Dermis microvascular lymphatic vessel endothelial cell (primary cell): ENCODE data around the gene HTRA1. TPM values are rescaled to one million over a fixed set of nuclear protein-coding genes. Genes with fewer than 3 reads are reported as not detected.
A peak's percentile ranks its signal among the peaks of the same experiment; 100 is the strongest.

Experiments
- DNase-seq, 2 donors: peaks; one replicate each; pipeline versions ENCODE4 v3.0.0 to v3.0.0-alpha.2; 2010; ENCODE audit warnings: low read depth in 2 of 2
- total RNA-seq: library from RNA; depleted of rRNA; stranded (reverse); fragments of >200 nt; gene quantifications from 2 replicates; pipeline ENCODE4 v1.2.1, GENCODE V29; 2014

Gene HTRA1
- total RNA-seq: 60.7 and 80.4 TPM in 2 replicates

DNA sequence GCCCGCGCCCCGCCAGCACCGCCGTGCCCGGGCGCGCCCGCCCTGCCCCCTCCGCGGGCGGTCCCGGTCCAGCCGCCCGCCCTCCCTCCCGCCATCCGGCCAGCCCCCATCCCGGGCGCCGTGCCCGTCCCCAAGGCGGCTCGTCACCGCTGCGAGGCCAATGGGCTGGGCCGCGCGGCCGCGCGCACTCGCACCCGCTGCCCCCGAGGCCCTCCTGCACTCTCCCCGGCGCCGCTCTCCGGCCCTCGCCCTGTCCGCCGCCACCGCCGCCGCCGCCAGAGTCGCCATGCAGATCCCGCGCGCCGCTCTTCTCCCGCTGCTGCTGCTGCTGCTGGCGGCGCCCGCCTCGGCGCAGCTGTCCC lies at the start of gene HTRA1:
TSS of gene HTRA1 (plus strand) at position 187 of the 362 bp plus-strand sequence. CDS start at position 287, 100 bp downstream.
- DNase-seq: peak in 1 of 2 donors; percentile 81

DNA sequence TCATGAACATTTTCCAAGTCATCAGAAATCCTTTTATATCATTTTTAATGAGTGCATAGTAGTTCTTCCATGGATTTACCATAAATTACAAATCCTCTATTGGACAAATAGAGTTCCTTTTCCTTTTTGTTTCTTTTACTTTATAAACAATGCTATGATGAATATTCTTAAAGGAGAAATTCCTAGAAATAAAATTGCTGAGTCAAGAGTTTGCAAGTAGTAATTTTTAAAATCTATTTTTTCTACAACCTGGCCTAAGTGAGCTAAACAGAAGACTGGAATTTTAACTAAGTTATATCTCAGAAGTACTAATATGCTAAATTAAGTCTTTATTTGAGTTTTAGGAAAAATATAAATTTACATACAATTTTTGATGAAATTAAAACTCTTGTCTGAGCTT lies 48.0 kb upstream of the HTRA1 start:
- DNase-seq: no peak

DNA sequence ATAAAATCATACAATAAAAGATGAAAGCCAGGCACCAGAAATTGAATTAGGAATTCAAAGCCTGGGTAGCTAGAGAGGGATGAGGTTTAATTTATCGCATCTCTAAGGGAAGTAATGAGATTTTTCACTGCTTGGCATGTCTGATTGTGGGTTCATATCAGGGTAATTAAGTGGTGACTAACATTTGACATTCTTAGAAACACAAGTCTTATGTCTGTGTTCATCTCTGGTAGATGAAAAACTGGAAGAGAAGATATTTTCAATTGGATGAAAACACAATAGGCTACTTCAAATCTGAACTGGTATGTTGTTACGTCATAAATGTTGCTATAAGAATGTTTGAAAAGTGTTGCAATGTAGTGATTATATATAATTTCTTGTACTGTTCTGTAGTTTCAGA lies 43.7 kb upstream of the HTRA1 start:
- DNase-seq: no peak

DNA sequence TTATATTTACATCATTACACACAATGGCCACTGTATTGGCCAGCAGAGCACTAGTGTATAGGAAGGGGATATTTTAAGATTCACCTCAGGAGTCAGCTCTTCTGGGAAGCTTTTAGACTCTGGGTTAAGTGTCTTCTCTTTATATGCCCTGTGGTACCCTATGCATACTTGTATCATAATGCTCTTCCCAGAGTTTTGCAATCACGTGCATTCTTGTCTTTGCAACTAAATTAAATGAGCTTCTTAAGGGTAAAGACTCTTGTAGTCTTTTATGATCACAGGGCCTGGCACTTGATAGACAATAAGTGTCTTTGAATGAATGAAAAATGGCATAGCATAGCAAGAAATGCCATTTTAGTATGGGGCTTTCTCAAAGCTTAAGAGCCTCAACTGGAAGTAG lies 42.3 kb upstream of the HTRA1 start:
- DNase-seq: no peak

DNA sequence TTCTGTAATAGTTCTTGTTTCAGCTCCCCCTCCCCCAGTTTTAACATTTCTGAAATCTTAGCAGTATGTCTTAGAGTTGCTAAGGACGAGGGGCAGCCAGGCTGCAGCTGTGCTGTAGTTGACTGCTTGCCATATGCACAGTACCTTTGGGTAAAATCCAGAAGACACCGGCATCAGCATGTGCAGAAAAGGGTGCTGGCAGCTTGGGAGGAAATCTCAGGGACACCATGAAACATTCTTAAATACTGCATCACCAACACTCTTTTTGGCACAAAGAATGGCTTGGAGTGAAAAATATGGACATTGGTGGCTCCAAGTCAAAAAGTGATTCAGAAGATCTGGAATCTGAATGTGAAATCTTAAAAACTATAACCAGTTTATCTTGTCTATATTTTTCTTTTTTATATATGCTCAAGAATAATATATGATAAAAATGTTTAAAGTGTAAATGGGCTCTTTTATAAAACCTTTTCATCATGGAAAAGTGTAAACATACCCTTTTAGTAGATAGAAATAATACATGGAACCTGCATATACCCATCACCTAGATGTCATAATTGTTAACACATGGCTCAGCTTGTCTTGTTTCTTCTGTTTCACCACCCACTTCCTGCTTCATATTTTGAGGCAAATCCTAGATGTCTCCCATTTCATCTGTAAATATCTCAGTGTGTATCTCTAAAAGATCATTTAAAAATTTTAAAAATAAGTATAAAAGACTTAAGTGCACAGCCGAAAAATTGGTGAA lies 41.3 kb upstream of the HTRA1 start:
- peak in 1 of 2 donors; percentile 4 for DNase-seq

DNA sequence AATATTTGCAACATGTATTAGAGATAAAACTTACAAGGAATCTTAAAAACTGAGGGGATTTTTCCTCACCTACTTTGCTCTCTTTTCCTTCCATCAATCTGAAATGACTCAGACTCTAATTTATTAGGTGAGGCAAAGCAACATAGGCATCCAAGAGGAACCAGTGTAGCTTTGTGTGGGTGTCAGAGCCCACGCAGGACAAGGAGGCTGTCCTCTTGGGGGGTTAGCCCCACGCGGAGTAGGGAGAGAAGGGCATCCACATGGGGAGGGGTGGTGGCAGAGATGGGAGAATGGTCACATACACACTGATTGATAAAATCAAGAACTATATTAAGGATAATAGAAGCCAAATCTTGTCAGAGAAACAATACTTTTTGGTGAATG lies 40.7 kb upstream of the HTRA1 start:
- DNase-seq: no peak

DNA sequence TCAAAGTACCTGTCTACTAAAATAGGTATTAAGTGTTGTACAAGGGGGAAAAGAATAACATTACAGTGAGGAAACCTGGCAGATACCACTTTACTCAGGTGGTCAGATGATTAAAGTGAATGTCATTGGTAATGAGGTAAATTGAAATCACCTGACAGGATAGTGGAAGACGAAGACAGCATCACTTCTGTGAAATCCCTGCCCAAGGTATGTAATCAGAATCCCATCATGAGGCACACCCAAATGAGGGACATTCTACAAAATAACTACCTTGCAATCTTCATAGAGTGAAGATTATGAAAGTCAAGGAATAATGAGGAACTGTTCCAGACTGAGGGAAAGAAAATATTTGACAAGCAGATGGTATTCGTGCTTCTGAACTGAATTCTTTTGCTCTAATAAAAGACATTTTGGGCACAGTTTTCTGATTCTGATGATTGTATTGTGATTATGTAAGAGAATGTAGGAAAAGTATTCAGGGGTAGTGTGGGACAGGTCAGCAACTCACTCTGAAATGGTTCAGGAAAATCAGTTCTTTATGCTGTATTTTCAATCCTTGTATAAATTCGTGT lies 40.2 kb upstream of the HTRA1 start:
- no peak for DNase-seq

DNA sequence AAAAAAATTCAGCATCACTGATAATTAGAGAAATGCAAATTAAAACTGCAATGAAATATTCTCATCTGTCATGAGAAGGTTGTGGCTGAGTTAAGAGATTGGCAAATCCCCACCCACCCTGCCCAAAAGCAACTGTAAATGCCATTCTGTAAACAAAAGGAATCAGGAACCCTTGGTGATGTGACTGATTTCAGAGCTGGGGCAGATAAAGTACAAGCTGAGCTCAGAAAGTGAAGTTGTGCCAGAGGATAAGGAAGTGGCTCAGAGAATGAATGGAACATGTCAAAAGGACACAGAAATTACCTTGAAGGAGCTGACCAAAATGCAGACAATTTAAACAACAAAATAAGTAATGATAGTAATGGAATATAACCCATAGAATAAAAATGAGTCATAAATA lies 39.6 kb upstream of the HTRA1 start:
- no peak for DNase-seq

DNA sequence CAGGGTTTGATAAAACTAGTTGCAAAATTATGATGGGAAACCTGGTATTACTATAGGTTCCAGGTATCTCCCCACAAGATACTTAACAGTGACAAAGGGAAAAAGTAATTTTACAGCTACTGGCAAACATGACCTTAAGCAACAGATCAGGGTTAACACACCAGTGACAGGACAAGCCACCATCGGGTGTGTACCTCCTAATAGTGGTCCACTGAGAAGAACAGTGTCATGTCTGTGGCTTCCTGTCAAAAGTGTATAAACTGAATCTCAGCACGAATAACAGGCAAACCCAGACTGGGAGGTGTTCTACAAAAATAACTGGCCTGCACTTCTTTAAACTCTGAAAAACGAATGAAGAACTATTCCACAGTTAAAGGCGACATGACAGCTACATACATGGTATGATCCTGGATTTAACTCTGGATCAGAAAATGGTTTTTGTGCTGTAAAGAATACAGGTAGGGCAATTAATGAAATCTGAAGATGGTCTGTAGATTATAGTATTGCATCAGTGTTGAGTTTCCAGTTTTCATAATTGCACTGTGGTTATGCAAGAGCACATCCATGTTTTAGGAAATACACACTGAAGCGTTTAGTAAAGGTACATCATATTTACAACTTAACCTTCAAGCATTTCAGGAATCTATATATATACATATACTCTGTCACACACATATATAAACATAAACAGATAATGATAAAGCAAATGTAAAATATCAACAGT lies 38.9 kb upstream of the HTRA1 start:
- DNase-seq: no peak

DNA sequence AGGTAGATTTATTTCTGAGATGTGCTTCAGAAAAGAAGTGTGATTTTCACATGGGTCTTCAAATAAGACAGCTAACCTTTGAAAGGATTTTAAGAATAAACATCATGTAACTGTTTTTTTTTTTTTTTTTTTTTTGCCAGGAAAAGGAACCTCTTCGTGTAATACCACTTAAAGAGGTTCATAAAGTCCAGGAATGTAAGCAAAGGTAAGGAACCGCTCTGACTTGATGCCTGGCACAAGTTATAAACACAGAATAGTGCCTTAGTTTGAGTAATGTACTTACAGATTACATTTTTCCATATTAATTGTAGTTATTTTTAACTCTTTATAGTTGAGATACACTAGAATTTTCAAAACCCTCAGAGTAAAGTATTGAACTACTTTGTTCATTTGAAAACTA lies 37.3 kb upstream of the HTRA1 start:
- no peak for DNase-seq

DNA sequence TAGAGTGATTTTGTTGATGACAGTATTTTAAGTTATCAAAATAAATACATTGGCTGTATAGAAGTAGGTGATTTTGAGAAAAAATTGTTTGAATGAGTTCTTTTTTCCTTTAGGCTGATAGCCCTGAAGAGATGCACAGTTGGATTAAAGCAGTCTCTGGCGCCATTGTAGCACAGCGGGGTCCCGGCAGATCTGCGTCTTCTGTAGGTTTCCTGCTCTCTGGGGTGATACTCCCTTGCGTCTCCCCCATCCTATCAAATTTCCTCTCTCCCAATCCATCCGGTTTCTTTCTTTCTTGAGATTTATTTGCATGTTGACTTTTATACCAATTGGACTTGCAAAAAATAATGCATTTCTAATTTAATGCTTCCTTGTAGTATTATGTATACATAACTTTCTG lies 34.5 kb upstream of the HTRA1 start:
- DNase-seq: no peak

DNA sequence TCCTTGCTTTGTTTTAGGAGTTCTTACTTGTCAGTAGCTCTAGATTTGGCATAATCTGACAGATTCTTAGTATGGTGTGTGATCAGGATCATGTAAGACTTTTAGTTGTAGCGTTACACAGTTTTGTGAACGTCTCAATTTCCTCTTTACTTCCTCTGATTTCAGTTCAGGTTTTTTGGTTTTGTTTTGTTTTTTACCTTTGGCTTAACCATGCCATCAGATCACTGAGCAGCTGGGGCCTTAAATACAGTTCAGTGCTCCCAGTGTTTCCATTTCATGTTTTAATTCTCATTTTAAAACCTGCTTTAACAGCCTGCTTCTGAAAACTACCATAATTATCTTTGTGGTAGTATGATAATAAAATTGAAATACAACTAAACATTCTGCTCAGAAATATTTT lies 34.1 kb upstream of the HTRA1 start:
- DNase-seq: no peak

DNA sequence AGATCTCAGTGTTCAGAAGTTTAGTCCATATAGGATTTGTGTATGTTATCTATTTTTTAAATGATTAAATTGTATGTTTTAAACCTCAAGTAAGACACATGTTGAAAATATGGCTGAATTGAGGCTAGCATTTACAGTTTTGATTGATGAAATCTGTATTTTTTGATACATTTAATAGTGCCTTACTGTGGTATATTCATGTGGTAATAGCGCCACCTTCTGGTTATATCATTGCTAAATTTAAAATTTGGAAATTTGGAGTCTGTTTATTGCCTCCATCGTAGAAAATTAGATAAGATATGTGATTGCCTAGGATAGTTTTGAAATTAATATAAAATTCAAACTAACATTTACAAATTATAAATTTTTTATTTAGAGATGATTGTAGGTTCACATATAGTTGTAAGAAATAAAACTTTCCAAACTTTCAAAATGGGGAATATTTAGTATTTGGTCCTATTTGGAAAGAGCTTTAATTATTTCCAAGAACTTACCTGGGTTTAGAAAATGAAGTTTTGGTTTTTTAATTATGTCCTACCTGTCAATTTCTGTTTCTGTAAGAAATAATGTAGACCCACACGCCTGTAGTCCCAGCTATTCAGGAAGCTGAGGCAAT lies 26.0 kb upstream of the HTRA1 start:
- DNase-seq: peak; percentile 35 to 53

DNA sequence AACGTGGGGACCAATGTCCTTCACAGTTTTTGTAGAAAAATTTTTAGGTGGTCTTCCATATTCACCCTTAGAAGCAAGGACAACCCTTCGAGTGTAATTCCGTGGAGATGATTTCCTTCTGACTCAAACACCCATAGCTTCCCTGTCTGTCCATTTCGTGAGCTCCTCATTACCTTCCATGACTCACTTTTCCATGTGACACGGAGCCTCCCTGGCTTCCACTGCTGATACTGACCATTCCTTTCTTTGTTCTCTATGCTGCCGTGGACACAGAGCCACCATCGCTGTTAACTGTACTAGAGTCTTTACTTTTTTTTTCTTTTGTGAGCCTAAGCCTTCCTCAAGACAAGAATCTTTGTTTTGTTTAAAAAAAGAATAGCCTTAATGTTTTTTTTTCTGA lies 19.4 kb upstream of the HTRA1 start:
- DNase-seq: peak in 1 of 2 donors; percentile 67

DNA sequence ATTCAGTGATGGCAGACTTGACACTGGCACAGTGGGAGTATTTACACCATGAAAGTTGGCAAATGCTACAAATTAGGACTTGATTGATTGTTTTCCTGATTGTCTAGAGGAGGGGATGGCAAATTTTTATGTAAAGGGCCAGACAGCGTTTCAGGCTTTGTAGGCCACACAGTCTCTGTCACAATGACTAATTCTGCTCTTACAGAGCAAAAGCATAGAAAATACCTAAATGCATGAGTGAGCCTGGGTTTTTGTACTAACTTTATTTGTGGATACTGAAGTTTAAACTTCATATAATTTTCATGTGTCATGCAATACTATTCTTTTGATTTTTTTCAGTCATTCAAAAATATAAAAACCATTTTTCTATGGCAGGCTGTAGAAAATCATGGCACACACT lies 15.9 kb upstream of the HTRA1 start:
- no peak for DNase-seq

DNA sequence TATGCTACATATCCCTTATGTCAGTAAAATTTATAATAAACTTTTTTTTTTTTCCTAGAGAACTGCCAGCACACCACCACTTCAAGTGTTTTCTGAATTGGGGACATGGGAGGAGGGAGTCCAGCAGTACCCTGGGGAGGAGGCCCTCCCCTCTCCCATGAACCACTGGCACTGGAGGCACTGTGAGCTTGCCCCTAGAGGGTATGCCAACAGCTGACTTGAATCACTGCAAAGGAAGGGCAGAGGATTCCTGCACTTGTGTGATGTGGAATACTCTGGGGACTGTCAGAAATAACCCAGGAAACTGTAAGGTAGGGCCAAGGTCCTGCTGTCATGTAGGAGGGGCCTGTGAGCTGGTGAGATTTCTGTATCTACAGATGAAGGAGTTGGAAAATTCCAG lies 15.4 kb upstream of the HTRA1 start:
- no peak for DNase-seq

DNA sequence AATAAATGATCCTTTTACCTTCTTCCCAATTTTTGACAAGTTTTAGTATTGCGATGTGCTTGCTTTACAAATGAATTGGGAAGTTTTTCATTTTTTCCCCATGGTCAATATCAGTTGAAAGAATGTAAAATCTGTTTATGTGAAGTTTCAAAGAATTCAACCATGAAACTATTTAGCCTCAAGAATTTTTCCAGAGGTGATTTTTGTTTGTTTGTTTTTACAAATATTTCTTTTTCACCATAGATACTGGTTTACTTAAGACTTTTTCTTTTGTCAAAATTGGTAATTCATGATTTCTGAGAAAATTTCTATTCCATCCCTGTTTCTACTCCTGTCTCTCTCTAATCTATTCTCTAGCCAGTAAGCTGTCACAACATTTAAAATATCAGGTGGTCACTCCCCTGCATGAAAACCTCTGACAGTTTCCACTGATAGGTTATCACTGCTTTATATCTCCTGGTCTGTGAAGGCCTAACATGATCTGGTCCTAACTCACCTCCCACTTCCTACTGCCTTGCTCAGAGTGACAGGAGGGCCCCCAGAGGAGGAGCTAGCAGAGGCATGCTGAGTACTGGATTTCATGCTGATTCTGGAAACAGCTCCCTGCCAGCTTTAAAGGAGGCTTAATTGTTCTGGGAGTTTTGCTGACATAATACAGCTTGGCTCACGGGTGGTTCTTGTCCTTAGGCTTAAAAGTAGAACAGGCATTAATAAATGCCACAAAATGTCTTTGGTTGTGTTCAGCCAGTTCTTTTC lies 14.5 kb upstream of the HTRA1 start:
- DNase-seq: peak in 1 of 2 donors; percentile 19

DNA sequence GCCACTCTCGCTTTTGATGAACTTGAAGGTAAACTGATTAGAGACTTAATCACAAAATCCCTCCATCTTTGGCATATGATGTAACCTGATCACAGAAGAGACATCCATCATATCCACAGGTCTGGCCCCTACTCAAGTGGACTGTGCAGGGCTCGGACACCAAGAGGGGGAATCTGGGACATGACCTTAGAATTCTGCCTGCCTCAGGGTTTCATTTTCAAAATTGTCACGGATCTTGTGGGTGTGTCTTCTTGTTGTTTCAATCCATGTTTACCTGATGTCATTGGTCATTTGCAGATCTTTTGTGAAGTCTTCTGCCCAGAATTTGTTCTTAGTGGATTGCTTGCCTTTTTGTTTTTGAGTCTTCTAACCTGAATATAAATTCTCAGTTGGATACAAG lies 12.8 kb upstream of the HTRA1 start:
- no peak for DNase-seq

DNA sequence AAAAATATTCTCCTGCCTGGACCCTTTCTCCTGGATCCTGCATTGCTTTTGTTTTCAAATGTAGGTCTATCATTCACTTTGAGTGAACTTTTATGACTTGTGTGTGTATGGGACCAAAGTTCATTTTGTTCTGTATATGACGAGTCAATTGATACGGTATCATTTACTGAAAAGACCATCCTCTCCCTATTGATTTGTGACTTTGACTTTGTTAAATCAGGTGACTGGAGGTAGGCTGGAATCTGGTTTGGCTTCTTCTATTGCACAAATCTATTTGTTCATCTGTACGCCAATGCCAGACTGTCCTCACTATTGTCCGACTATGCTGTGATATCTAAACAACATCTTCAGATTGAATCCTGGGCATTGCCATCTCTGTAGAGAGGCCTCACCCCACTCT lies 12.2 kb upstream of the HTRA1 start:
- DNase-seq: no peak

DNA sequence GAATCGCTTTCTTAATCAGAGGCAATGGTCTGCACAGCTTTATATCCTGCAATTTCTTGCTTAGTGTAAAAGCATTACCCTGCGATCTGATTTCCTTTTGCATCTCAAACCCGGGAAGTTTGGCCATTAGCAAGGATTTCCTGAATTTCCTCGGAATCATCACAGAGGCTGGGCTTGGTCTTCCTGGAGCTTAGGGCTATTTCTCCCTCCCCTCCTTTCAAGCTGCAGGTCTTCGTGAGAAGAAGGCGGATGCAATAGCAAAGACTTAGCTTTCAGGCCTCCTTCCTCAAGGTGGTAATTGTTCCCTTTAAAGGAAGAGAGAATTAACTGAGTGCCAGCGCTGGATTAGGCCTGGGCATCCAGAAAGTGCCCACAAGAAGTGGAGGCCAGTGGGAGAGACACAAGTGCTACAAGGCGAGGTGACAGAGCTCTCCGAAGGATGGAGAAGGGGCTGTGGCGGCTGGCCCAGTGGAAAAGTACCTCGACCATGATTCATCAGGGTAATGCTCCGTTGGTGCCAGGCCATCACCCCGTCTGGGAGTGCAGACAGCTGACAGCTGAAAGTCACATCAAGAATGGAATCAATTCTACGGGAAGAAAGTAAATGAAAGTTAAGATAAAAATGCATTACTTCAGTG lies 10.9 kb upstream of the HTRA1 start:
- DNase-seq: peak in 1 of 2 donors; percentile 42

DNA sequence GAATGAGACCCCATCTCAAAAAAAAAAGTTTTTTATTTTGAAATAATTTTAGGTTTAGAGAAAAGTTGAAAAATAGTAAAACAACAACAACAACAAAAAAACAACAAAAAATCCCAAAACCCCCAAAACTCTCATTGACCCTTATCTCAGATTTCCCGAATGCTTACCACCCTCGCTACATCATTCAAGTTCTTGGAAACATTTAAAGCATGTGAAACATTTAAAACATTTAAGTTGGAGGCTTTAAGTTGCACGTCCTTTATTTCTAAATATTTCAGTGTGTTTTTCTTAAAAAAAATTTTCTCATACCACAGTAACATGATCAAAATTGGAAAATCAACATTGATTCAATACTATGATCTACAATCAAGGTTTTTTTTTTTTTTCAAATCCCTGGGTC lies 7.3 kb upstream of the HTRA1 start:
- no peak for DNase-seq
